Colonic mucosa (tissue), 4 donors: ENCODE measurements around the gene CD300A. TPM values are rescaled to one million over a fixed set of nuclear protein-coding genes. Genes with fewer than 3 reads are reported as not detected.

Experiments used
- DNase-seq: peaks from one replicate; pipeline ENCODE4 v3.0.0-alpha.2; 2020
- H3K27ac ChIP-seq: fragments of 200-600 bp; one replicate; pipeline ENCODE4 v1.8.0; 2021
- H3K27me3 ChIP-seq: fragments of 200-600 bp; one replicate; pipeline ENCODE4 v1.8.0; 2021
- H3K36me3 ChIP-seq: fragments of 200-600 bp; one replicate; pipeline ENCODE4 v1.8.0; 2021
- H3K4me1 ChIP-seq: fragments of 200-600 bp; one replicate; pipeline ENCODE4 v1.8.0; 2021; ENCODE audit warnings: mild to moderate bottlenecking
- H3K4me3 ChIP-seq: fragments of 200-600 bp; one replicate; pipeline ENCODE4 v1.8.0; 2021
- H3K9ac ChIP-seq, 2 donors: one replicate each; pipeline ENCODE4 v1.7.0; 2013; ENCODE audit warnings: control low read depth in 2 of 2, low read depth in 2 of 2, low read length in 2 of 2
- H3K9me3 ChIP-seq: fragments of 200-600 bp; one replicate; pipeline ENCODE4 v1.8.0; 2021
- intact Hi-C: fragments of 100-400 bp; cut with DNase I; formaldehyde crosslinking; loops from one replicate; pipeline ENCODE4 v1.14.1; 2022
- total RNA-seq, 2 donors: library from RNA; stranded (reverse); fragmentation: NEBNext Ultra II Directional in 1 of 2; extraction: Animal tissue kit (Norgen Biotek cat#: 25700) in 1 of 2; gene quantifications; one replicate each; pipeline ENCODE4 v1.2.1, GENCODE V29; 2021
- TF ChIP-seq, protein P1 (sequence below): fragments of 200-600 bp; IDR thresholded peaks from one replicate; pipeline ENCODE4 v1.8.0; 2022; ENCODE audit warnings: antibody characterized with exemption, mild to moderate bottlenecking
- donor health status: healthy.
- donor health status: DM: no; HTN: no; CAD: no.
- donor health status: DM: no; HTN: no; CAD: no.

The CD300A gene
- total RNA-seq, 2 donors from 2014 or later, result 3.1 to 5.6 TPM

- no peak overlapping the region for H3K9ac ChIP-seq
- no peaks in the 10 kb centered on the region for H3K36me3 ChIP-seq
- H3K4me1 ChIP-seq, result peaks cover 16% of the 10 kb centered on the region
- no peak for DNase-seq
- TF ChIP-seq, protein P1, sequence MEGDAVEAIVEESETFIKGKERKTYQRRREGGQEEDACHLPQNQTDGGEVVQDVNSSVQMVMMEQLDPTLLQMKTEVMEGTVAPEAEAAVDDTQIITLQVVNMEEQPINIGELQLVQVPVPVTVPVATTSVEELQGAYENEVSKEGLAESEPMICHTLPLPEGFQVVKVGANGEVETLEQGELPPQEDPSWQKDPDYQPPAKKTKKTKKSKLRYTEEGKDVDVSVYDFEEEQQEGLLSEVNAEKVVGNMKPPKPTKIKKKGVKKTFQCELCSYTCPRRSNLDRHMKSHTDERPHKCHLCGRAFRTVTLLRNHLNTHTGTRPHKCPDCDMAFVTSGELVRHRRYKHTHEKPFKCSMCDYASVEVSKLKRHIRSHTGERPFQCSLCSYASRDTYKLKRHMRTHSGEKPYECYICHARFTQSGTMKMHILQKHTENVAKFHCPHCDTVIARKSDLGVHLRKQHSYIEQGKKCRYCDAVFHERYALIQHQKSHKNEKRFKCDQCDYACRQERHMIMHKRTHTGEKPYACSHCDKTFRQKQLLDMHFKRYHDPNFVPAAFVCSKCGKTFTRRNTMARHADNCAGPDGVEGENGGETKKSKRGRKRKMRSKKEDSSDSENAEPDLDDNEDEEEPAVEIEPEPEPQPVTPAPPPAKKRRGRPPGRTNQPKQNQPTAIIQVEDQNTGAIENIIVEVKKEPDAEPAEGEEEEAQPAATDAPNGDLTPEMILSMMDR, result no peak
- H3K27ac ChIP-seq, result no peak overlapping the region
- no peaks in the 10 kb centered on the region for H3K9me3 ChIP-seq
- no peaks in the 10 kb centered on the region for H3K27me3 ChIP-seq
- H3K4me3 ChIP-seq, result no peak overlapping the region
- intact Hi-C loops, result no loop called here
Measured at GRCh38 chr17:74450231-74450630, 16.2 kb upstream of the CD300A start.

DNA sequence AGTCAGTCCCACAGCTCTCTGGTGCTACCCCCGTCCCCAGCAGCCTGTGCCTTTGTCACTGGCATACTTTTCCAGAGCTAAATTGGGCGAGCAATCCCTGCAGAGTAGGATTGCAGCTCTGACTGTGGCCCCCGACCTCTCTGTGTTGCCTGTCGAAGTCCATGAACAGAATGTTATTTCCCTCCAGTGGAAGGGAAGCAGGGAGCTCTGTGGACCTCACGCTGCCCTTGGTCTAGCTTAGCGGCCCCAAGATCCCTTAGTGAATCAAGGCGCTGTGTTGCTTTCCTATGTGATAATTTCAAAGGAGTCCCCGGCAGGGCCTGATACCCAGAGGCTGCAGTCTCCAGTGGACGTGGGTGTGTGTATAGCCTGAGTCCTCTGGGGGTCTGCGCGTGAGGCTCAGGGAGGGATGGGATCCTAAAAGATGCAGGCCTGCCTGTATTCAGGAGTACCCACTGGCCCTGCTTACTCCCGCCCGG lies 15.5 kb upstream of the CD300A start:
- Histone ChIP-seq H3K4me1 (peaks cover 16% of the 10 kb centered on the region), H3K36me3 (no peaks in the 10 kb centered on the region), H3K27me3 (no peaks in the 10 kb centered on the region), H3K9ac (no peak overlapping the region), H3K27ac (no peak overlapping the region), H3K4me3 (no peak overlapping the region), H3K9me3 (no peaks in the 10 kb centered on the region)
- no peak for DNase-seq
- intact Hi-C loops, result no loop called here
- TF ChIP-seq, protein P1, result no peak

DNA sequence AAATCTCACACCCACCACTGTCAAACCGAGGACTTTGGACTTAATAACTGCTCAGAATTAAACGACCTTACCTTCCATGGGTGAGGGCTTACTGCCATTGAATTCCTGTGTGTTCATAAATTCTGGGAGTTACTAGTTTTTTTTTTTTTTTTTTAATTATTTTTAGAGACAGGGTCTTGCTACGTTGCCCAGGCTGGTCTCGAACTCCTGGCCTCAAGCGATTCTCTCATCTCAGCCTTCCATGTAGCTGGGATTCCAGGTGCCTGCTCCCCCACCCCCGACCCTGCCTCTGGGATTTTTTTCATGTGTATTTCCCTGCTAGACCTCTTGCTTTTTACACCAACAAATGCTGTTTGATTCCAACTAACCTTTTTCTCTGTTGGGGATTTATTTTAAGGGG lies 14.9 kb upstream of the CD300A start:
- Histone ChIP-seq H3K4me3 (no peak overlapping the region), H3K9ac (no peak overlapping the region), H3K27me3 (no peaks in the 10 kb centered on the region), H3K36me3 (no peaks in the 10 kb centered on the region), H3K4me1 (peaks cover 16% of the 10 kb centered on the region), H3K27ac (no peak overlapping the region), H3K9me3 (no peaks in the 10 kb centered on the region)
- DNase-seq, result no peak
- TF ChIP-seq, protein P1, result no peak
- intact Hi-C loops, result no loop called here

DNA sequence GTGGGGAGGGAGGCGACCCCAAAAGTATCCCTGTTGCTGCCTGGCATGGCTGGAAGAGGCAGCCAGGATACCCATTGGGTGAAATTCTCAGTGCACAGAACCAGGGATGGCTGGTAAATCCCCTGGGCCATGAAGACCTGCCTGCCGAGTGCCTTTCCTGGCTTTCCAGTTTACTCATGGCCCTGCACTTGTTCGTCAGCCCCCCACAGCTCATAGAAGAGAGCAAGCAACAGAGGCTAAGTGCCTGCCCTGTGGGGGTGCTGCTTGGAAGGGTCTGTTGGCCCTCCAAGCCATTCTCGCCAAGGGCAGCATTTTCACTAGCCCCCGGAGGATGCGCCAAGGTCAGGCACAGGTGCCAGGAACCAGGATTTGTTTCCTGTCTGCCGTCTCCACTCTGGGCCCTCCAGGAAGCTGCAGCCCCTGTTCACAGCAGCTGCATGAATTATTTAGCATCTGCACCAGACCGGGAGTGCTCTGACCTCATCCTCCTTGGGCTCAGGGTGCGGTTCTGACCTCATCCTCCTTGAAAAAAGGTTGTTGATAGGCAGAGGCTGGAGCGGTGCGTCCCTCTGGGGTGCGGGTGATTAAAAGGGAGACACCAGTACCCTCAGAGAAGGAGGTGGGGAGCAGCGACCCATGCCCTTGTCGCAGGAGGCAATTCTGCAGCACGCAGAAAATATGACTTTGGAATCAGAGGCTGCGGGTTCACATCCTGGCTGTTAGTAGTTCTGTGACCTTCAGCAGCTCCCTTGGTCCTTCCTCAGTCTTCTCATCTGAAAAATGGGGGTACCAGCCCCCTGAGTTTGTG lies 14.2 kb upstream of the CD300A start:
- no peaks in the 10 kb centered on the region for H3K27me3 ChIP-seq
- H3K36me3 ChIP-seq, result no peaks in the 10 kb centered on the region
- DNase-seq, result peak; percentile 46
- no peak overlapping the region for H3K4me3 ChIP-seq
- peak overlapping the region in 1 of 2 donors; percentile 27 for H3K9ac ChIP-seq
- intact Hi-C loops, result no loop called here
- peaks cover 16% of the 10 kb centered on the region for H3K4me1 ChIP-seq
- H3K9me3 ChIP-seq, result no peaks in the 10 kb centered on the region
- TF ChIP-seq, protein P1, result no peak
- H3K27ac ChIP-seq, result no peak overlapping the region

- Histone ChIP-seq H3K4me1 (peaks cover 16% of the 10 kb centered on the region), H3K9ac (peak overlapping the region; percentile 27 to 49), H3K27me3 (no peaks in the 10 kb centered on the region), H3K4me3 (peak overlapping the region; percentile 33), H3K27ac (no peak overlapping the region), H3K36me3 (no peaks in the 10 kb centered on the region), H3K9me3 (no peaks in the 10 kb centered on the region)
- TF ChIP-seq, protein P1, result no peak
- intact Hi-C loops, result no loop called here
- DNase-seq, result no peak
Measured at GRCh38 chr17:74452841-74453661, 13.4 kb upstream of the CD300A start.
